Skeletal muscle tissue (tissue), 4 donors: Measurements from ENCODE around the gene BCL2L1. TPM values are rescaled to one million over a fixed set of nuclear protein-coding genes. Genes with fewer than 3 reads are reported as not detected.

Experiments used
- H3K27ac ChIP-seq: one replicate; pipeline ENCODE4 v1.7.0; 2013; ENCODE audit warnings: mild to moderate bottlenecking, low read depth, low read length, inconsistent platforms
- H3K27me3 ChIP-seq, 3 donors: one replicate each; pipeline ENCODE4 v1.7.0; 2013; ENCODE audit warnings: low read length in 3 of 3; ENCODE audit not compliant: control insufficient read depth in 3 of 3, insufficient read depth in 3 of 3
- H3K36me3 ChIP-seq, 3 donors: one replicate each; pipeline ENCODE4 v1.7.0; 2013; ENCODE audit warnings: low read length in 3 of 3; ENCODE audit not compliant: control insufficient read depth in 3 of 3, insufficient read depth in 3 of 3
- H3K4me1 ChIP-seq, 3 donors: one replicate each; pipeline ENCODE4 v1.7.0; 2013; ENCODE audit warnings: low read length in 3 of 3, mild to moderate bottlenecking in 3 of 3; ENCODE audit not compliant: control insufficient read depth in 3 of 3, insufficient read depth in 3 of 3
- H3K4me3 ChIP-seq, 3 donors: one replicate each; pipeline ENCODE4 v1.7.0; 2013; ENCODE audit warnings: low read length in 3 of 3
- H3K9ac ChIP-seq, 3 donors: one replicate each; pipeline ENCODE4 v1.7.0; 2013; ENCODE audit warnings: low read length in 3 of 3, mild to moderate bottlenecking in 3 of 3, moderate library complexity in 2 of 3, low read depth in 1 of 3
- H3K9me3 ChIP-seq, 3 donors: one replicate each; pipeline ENCODE4 v1.7.0; 2013; ENCODE audit warnings: low read length in 3 of 3; ENCODE audit not compliant: control insufficient read depth in 3 of 3
- total RNA-seq: library from RNA; depleted of rRNA; stranded (reverse); fragments of >200 nt; gene quantifications from one replicate; pipeline ENCODE4 v1.2.3, GENCODE V29; 2014
- donor health status: Osteomylitis.

Gene BCL2L1
- total RNA-seq, 1 donor from 2014 or later: 44.9 TPM

DNA sequence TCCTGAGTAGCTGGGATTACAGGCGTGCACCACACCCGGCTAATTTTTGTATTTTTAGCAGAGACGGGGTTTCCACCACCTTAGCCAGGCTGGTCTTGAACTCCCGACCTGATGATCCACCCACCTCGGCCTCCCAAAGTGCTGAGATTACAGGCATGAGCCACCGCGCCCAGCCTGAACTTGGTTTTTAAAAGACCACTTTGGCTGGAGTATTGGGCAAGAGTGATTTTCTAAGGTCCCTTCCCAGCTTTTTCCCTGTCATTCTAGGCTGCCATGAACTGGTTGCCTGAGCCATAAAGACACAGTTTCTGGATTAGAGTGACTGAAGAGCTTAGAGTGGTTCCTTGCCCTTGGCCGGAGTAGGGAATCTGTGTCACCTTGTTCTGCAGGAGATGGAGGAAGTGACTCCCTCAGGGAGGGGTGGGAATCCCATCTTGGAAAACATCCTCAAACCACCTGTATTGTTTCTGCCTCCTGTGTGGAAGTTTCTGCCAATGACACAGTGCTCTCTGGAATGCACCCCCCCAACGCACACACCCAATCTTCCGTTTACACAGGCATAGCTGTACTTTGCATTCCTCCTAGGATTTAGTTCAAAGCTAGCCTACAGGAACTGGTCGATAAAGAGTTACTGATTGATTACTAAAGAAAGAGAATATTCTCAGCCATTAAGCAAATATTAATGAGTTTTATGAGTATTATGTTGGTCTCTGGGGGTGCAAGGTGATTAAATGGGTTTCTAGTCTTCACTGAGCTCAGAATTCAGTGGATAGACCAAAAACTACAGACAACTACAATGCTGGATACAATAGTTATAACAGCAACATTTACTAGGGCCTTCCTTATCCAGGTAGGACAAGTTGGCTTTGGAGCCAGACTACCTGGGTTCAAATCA is 18.2 kb downstream of the BCL2L1 start:
- Histone ChIP-seq H3K4me1 (peaks cover 49 to 58% (median 49%) of the 10 kb centered on the region in 3 donors), H3K4me3 (no peak overlapping the region), H3K9ac (no peak overlapping the region), H3K9me3 (no peaks in the 10 kb centered on the region), H3K27ac (no peak overlapping the region), H3K36me3 (peaks cover 4 to 13% (median 10%) of the 10 kb centered on the region in 3 donors), H3K27me3 (no peaks in the 10 kb centered on the region)

DNA sequence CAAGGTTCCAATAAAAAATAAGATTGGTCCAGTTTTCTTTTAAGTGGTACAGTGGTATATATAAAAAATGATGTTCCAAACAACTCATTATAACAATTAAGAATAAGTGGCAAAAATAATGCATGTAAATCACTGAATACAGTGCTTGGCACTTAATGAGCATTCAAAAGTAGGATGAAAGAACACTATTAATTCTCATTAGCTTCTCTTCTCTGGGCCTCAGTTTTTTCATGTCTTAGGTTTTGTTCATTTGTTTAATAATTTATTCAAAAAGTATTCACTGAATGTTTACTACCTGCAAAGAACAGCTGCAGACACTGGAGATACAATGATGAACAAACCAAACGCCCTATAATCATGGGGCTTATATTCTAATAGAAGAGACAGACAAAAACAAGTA is 21.1 kb downstream of the BCL2L1 start:
- Histone ChIP-seq H3K27ac (peak overlapping the region; percentile 92), H3K27me3 (no peaks in the 10 kb centered on the region), H3K4me3 (no peak overlapping the region), H3K9me3 (no peaks in the 10 kb centered on the region), H3K36me3 (peaks cover 0 to 7% (median 6%) of the 10 kb centered on the region in 3 donors), H3K9ac (no peak overlapping the region), H3K4me1 (peaks cover 41 to 53% (median 48%) of the 10 kb centered on the region in 3 donors)

DNA sequence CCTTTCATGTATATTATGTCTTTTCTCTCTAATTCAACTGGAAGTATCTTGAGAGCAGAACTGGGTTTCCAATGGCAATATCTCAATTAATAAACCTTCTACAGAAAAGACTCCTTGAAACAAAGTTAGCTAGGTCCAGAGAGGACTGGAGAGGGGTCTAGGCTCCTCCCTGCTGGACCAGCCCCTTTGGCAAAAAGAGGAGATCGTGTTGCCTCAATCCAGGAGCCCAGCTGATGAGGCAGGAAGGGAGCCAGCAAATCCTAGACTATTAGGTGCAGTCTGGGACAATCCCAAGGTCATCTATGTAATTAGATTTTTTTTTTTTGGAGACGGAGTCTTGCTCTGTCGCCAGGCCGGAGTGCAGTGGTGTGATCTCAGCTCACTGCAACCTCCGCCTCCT is 21.9 kb downstream of the BCL2L1 start:
- peaks cover 0 to 2% (median 2%) of the 10 kb centered on the region in 3 donors for H3K36me3 ChIP-seq
- no peak overlapping the region for H3K9ac ChIP-seq
- H3K4me1 ChIP-seq: peaks cover 38 to 56% (median 46%) of the 10 kb centered on the region in 3 donors
- no peaks in the 10 kb centered on the region for H3K9me3 ChIP-seq
- H3K27ac ChIP-seq: peak overlapping the region; percentile 92
- no peak overlapping the region for H3K4me3 ChIP-seq
- no peaks in the 10 kb centered on the region for H3K27me3 ChIP-seq

DNA sequence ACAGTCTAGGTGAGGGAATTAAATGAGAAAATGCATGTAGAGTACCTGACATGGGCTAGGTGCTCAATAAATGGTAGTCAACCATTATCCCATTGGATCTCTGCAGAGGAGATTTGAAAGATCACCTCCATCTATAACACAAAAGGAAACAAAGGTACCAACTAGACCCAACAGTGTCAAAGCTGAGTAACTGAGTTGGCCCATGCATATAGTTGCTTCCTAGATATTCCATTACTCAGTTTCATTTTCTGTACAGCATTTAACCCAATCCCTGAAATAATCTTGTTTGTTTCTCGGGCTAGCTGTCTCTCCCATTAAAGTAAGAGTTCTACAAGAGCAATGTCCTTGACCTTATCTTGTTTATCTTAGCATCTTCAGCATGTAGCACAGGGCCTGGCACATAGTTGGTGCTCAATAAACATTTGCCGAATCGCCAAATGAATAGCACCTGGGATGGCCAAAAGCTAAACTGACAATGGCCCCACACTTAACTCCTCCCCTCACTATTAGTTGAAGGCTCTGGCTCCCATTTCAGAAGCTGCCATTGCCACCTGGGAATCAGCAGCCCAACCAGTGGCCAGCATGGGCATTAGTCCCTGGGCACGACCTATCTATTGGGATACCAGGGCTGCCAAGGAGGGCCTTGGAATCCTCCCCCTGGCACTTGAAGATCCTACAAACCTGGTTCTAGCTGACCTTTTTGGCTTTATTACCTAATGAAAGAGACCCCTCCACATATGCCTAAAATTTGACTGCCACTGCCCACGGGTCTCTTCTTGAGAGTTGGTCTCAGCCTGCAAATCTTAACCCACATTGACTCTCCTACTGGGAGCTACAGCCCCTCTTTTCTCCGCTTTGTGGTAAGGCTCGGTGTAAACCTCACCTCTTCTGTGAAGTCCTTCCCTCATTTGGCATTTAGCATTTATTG is 22.6 kb downstream of the BCL2L1 start:
- Histone ChIP-seq H3K4me1 (peaks cover 38 to 59% (median 47%) of the 10 kb centered on the region in 3 donors), H3K9ac (peak overlapping the region in 1 of 3 donors; percentile 66), H3K27ac (peak overlapping the region; percentile 92), H3K9me3 (no peaks in the 10 kb centered on the region), H3K27me3 (no peaks in the 10 kb centered on the region), H3K36me3 (no peaks in the 10 kb centered on the region), H3K4me3 (peak overlapping the region in 1 of 3 donors; percentile 29)

DNA sequence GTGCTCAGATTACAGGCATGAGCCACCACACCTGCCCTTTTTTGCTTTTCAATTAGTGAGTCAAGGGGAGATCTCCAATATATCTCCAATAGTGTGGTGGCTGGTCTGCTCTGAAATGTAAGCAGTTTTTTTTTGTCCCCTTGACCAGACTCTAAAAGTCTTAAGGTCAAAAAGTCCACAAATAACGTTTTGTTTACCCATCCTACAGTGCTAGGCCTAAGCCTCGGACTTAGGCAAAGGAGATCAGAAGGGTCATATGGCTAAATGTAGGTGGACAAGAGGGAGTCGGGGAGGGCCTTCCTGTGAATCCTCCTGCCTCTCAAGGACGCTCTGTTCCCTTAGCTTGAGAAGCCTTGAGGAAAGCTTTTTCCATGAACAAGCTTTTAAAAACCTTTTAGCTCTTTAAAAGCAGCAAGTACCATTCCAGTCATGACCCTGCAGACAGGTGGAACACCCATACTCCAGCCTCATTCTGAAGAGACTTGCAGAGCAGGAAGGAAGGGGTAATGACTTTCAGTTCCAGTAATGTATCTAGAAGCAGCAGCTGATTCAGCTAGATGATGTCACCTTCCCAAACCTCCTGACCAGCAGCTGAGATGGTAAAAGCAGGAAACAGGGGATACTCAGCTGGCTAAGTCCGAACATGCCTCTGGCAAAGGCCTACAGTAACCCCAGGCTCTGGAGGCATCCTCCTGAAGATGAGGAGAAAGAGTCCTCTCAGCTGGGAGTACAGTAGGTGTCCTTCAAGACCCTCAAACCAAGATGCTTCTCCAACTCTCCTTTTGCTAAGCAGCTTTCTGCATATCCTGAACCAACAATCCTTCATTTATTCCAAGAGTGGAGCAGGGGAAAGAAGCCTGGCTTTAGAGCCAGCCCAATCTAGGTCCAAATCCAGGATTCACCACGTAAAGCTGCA is 23.6 kb downstream of the BCL2L1 start:
- Histone ChIP-seq H3K9me3 (no peaks in the 10 kb centered on the region), H3K36me3 (no peaks in the 10 kb centered on the region), H3K4me3 (peak overlapping the region in 2 of 3 donors; percentile 29 to 31), H3K9ac (peak overlapping the region; percentile 29 to 66 (median 63)), H3K4me1 (peaks cover 44 to 61% (median 57%) of the 10 kb centered on the region in 3 donors), H3K27me3 (no peaks in the 10 kb centered on the region), H3K27ac (peak overlapping the region; percentile 92)

DNA sequence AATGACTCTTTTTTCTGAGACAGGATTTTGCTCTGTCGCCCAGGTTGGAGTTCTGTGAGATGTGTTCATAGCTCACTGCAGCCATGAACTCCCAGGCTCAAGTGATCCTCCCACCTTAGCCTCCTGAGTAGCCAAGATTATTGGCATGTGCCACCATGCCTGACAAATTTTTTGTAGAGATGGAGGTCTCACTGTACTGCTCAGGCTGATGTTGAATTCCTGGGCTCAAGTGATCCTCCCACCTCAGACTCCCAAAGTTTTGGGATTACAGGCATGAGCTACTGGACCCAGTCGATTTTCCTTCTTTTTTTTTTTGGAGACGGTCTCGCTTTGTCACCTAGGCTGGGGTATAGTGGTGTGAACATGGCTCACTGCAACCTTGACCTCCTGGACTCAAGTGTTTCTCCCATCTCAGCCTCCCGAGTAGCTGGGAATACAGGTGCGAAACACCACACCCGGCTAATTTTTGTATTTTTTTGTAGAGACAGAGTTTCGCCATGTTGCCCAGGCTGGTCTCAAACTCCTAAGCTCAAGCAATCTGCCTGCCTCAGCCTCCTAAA is 24.3 kb downstream of the BCL2L1 start:
- Histone ChIP-seq H3K9ac (peak overlapping the region in 2 of 3 donors; percentile 14 to 66), H3K4me1 (peaks cover 48 to 67% (median 62%) of the 10 kb centered on the region in 3 donors), H3K27ac (peak overlapping the region; percentile 92)

DNA sequence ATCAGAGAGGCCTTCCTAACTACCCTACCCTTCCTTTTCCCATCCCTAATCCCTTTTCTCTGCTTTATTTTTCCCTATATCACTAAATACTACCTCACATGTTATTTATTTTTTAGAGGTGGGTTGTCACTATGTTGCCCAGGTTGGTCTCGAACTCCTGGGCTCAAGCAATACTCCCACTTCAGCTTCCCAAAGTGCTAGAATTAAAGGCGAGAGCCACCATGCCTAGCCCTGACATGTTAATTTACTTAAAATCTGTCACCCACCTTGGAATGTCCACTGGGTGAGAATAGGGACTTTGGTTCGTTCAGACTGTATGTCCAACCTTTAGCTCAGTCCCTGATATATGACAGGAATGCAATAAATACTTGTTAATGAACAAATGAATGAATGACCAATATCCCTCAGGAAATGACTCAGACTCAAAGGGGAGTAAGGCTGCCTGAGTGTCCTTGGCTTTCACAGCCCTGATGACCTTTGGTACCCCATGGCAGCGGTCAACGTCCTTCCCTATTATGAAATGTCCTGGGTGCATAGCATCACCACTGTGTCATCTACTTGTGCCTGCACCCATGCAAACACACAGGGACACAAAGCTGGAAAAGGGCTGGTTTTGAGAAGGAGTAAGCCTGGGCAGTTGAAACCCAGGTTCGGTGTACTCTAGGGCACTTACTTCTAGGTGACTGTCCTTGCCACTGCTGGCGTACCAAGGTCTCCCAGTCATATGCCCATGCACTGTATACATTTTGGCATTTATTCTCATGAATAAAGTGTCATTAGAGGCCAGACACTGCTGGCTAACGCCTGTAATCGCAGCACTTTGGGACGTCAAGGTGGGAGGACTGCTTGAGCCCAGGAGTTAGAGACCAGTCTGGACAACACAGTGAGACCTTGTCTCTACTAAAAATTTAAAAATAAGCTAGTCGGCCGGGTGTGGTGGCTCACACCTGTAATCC is 26.5 kb downstream of the BCL2L1 start:
- Histone ChIP-seq H3K9ac (no peak overlapping the region), H3K36me3 (no peaks in the 10 kb centered on the region), H3K4me1 (peaks cover 46 to 67% (median 62%) of the 10 kb centered on the region in 3 donors), H3K27me3 (no peaks in the 10 kb centered on the region), H3K9me3 (no peaks in the 10 kb centered on the region), H3K27ac (peak overlapping the region; percentile 3), H3K4me3 (no peak overlapping the region)

More for the DNA sequence above, 24.3 kb downstream of the BCL2L1 start:
- Histone ChIP-seq H3K27me3 (no peaks in the 10 kb centered on the region), H3K4me3 (no peak overlapping the region), H3K36me3 (no peaks in the 10 kb centered on the region), H3K9me3 (no peaks in the 10 kb centered on the region)

DNA sequence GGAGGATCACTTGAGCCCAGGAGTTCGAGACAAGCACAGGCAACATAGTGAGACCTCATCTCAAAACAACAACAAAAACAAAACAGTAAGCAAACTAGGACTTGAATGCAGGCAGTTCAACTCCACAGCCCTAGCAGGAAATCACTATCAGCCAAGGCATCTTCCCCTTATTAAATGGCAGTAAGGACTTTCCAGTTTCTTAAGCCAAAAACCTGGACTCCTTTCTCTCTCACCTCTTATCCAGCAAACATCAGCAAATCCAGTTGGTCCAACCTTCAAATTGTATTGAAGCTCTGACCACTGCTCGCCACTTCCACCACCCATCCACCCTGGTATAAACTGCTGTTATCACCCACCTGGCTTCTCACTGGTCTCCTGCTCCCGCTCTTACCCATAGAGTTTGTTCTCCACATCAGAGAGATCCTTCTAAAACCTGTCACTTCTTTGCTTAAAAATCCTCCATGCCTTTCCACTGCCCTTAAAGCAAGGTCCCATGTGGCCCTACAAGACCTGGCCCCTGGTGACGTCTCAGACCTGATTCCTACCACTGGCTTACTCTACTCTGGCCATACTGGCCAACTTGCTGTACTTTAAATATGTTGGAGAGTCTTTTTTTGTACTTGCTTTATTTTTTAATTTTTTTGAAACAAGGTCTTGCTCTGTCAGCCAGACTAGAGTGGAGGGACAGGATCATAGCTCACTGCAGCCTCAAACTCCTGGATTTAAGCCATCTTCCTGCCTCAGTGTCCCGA is 27.6 kb downstream of the BCL2L1 start:
- Histone ChIP-seq H3K9me3 (no peaks in the 10 kb centered on the region), H3K4me3 (no peak overlapping the region), H3K27ac (peak overlapping the region; percentile 32), H3K27me3 (no peaks in the 10 kb centered on the region), H3K4me1 (peaks cover 37 to 59% (median 53%) of the 10 kb centered on the region in 3 donors), H3K36me3 (no peaks in the 10 kb centered on the region), H3K9ac (no peak overlapping the region)
